T-helper 1 cell treated with Interleukin-12 subunit alpha and Interleukin-12 subunit beta and Interleukin-4 antibody, amounts not matched to agents 30 μg/mL and 1 μg/mL, for 36 hours (primary cell): Measurements from ENCODE around the gene RERG.

ENCODE experiments used
- H3K27ac Mint-ChIP-seq: one replicate; pipeline ENCODE4 v1.8.0; 2021; ENCODE audit warnings: mild to moderate bottlenecking, mixed read lengths
- H3K27me3 Mint-ChIP-seq: one replicate; pipeline ENCODE4 v1.8.0; 2021; ENCODE audit warnings: low read depth, mixed read lengths
- H3K36me3 Mint-ChIP-seq: one replicate; pipeline ENCODE4 v1.8.0; 2021; ENCODE audit warnings: low read depth, mixed read lengths
- H3K4me1 Mint-ChIP-seq: one replicate; pipeline ENCODE4 v1.8.0; 2021; ENCODE audit warnings: low read depth, mixed read lengths
- H3K4me3 Mint-ChIP-seq: one replicate; pipeline ENCODE4 v1.8.0; 2021; ENCODE audit warnings: mild to moderate bottlenecking, moderate library complexity, mixed read lengths
- H3K9me3 Mint-ChIP-seq: one replicate; pipeline ENCODE4 v1.8.0; 2021; ENCODE audit warnings: mixed read lengths

RERG gene

GRCh38 chr12:15184484-15184883 lies 36.7 kb downstream of the RERG start:
- H3K27ac Mint-ChIP-seq: no peak overlapping the region
- H3K4me1 Mint-ChIP-seq: no peaks in the 10 kb centered on the region

GRCh38 chr12:15183821-15184220 lies 37.4 kb downstream of the RERG start:
- Mint-ChIP-seq H3K4me3 (no peak overlapping the region), H3K27me3 (peaks cover 3% of the 10 kb centered on the region), H3K9me3 (no peaks in the 10 kb centered on the region), H3K36me3 (no peaks in the 10 kb centered on the region), H3K4me1 (no peaks in the 10 kb centered on the region), H3K27ac (no peak overlapping the region)

More at GRCh38 chr12:15184484-15184883, 36.7 kb downstream of the RERG start:
- H3K4me3 Mint-ChIP-seq: no peak overlapping the region
- no peaks in the 10 kb centered on the region for H3K36me3 Mint-ChIP-seq
- H3K27me3 Mint-ChIP-seq: no peaks in the 10 kb centered on the region
- H3K9me3 Mint-ChIP-seq: no peaks in the 10 kb centered on the region

GRCh38 chr12:15181017-15181683 lies 40.1 kb downstream of the RERG start:
- no peak overlapping the region for H3K4me3 Mint-ChIP-seq
- no peak overlapping the region for H3K27ac Mint-ChIP-seq
- no peaks in the 10 kb centered on the region for H3K36me3 Mint-ChIP-seq
- no peaks in the 10 kb centered on the region for H3K4me1 Mint-ChIP-seq
- no peaks in the 10 kb centered on the region for H3K9me3 Mint-ChIP-seq
- peaks cover 13% of the 10 kb centered on the region for H3K27me3 Mint-ChIP-seq

GRCh38 chr12:15180325-15180724 lies 40.9 kb downstream of the RERG start:
- Mint-ChIP-seq H3K27ac (no peak overlapping the region), H3K36me3 (no peaks in the 10 kb centered on the region), H3K4me3 (no peak overlapping the region), H3K4me1 (no peaks in the 10 kb centered on the region), H3K27me3 (peaks cover 18% of the 10 kb centered on the region), H3K9me3 (no peaks in the 10 kb centered on the region)

GRCh38 chr12:15179672-15180071 lies 41.5 kb downstream of the RERG start:
- no peaks in the 10 kb centered on the region for H3K4me1 Mint-ChIP-seq
- no peaks in the 10 kb centered on the region for H3K36me3 Mint-ChIP-seq
- H3K27me3 Mint-ChIP-seq: peaks cover 21% of the 10 kb centered on the region
- H3K27ac Mint-ChIP-seq: no peak overlapping the region
- no peak overlapping the region for H3K4me3 Mint-ChIP-seq
- no peaks in the 10 kb centered on the region for H3K9me3 Mint-ChIP-seq

- H3K27me3 Mint-ChIP-seq: peaks cover 15% of the 10 kb centered on the region
- H3K36me3 Mint-ChIP-seq: no peaks in the 10 kb centered on the region
- H3K9me3 Mint-ChIP-seq: no peaks in the 10 kb centered on the region
Observed at GRCh38 chr12:15173142-15173541, 48.1 kb downstream of the RERG start.

GRCh38 chr12:15172060-15172822 lies 49.0 kb downstream of the RERG start:
- Mint-ChIP-seq H3K4me3 (no peak overlapping the region), H3K36me3 (no peaks in the 10 kb centered on the region), H3K9me3 (no peaks in the 10 kb centered on the region), H3K4me1 (no peaks in the 10 kb centered on the region), H3K27me3 (peaks cover 12% of the 10 kb centered on the region), H3K27ac (no peak overlapping the region)

More at GRCh38 chr12:15173142-15173541, 48.1 kb downstream of the RERG start:
- Mint-ChIP-seq H3K27ac (no peak overlapping the region), H3K4me3 (no peak overlapping the region), H3K4me1 (no peaks in the 10 kb centered on the region)

- Mint-ChIP-seq H3K27me3 (peaks cover 12% of the 10 kb centered on the region), H3K4me3 (no peak overlapping the region), H3K9me3 (no peaks in the 10 kb centered on the region), H3K36me3 (no peaks in the 10 kb centered on the region), H3K4me1 (no peaks in the 10 kb centered on the region), H3K27ac (no peak overlapping the region)
Observed at GRCh38 chr12:15171012-15171655, 50.1 kb downstream of the RERG start.

GRCh38 chr12:15168026-15168678 lies 53.1 kb downstream of the RERG start:
- Mint-ChIP-seq H3K27me3 (no peaks in the 10 kb centered on the region), H3K9me3 (no peaks in the 10 kb centered on the region), H3K27ac (no peak overlapping the region), H3K4me3 (no peak overlapping the region), H3K36me3 (no peaks in the 10 kb centered on the region), H3K4me1 (no peaks in the 10 kb centered on the region)

GRCh38 chr12:15165012-15165659 lies 56.1 kb downstream of the RERG start:
- H3K4me3 Mint-ChIP-seq: no peak overlapping the region
- H3K27me3 Mint-ChIP-seq: no peaks in the 10 kb centered on the region
- H3K27ac Mint-ChIP-seq: no peak overlapping the region
- no peaks in the 10 kb centered on the region for H3K4me1 Mint-ChIP-seq
- no peaks in the 10 kb centered on the region for H3K36me3 Mint-ChIP-seq
- no peaks in the 10 kb centered on the region for H3K9me3 Mint-ChIP-seq

- Mint-ChIP-seq H3K9me3 (no peaks in the 10 kb centered on the region), H3K27me3 (no peaks in the 10 kb centered on the region), H3K4me1 (no peaks in the 10 kb centered on the region), H3K27ac (no peak overlapping the region), H3K36me3 (no peaks in the 10 kb centered on the region), H3K4me3 (no peak overlapping the region)
Observed at GRCh38 chr12:15163030-15163976, 57.9 kb downstream of the RERG start.

GRCh38 chr12:15158083-15158482 lies 63.1 kb downstream of the RERG start:
- H3K4me3 Mint-ChIP-seq: no peak overlapping the region
- H3K4me1 Mint-ChIP-seq: no peaks in the 10 kb centered on the region
- no peaks in the 10 kb centered on the region for H3K36me3 Mint-ChIP-seq
- no peak overlapping the region for H3K27ac Mint-ChIP-seq
- H3K9me3 Mint-ChIP-seq: no peaks in the 10 kb centered on the region
- peaks cover 4% of the 10 kb centered on the region for H3K27me3 Mint-ChIP-seq

- no peaks in the 10 kb centered on the region for H3K36me3 Mint-ChIP-seq
- no peaks in the 10 kb centered on the region for H3K4me1 Mint-ChIP-seq
- H3K9me3 Mint-ChIP-seq: no peaks in the 10 kb centered on the region
- H3K27me3 Mint-ChIP-seq: peaks cover 4% of the 10 kb centered on the region
- no peak overlapping the region for H3K27ac Mint-ChIP-seq
- H3K4me3 Mint-ChIP-seq: no peak overlapping the region
Observed at GRCh38 chr12:15157269-15157671, 63.9 kb downstream of the RERG start.
